Measurements from ENCODE around the gene LRFN4. TPM values are rescaled to one million over a fixed set of nuclear protein-coding genes. Genes with fewer than 3 reads are reported as not detected.

Gene LRFN4
- 10.1 and 25.9 TPM in 2 replicates for total RNA-seq

DNA sequence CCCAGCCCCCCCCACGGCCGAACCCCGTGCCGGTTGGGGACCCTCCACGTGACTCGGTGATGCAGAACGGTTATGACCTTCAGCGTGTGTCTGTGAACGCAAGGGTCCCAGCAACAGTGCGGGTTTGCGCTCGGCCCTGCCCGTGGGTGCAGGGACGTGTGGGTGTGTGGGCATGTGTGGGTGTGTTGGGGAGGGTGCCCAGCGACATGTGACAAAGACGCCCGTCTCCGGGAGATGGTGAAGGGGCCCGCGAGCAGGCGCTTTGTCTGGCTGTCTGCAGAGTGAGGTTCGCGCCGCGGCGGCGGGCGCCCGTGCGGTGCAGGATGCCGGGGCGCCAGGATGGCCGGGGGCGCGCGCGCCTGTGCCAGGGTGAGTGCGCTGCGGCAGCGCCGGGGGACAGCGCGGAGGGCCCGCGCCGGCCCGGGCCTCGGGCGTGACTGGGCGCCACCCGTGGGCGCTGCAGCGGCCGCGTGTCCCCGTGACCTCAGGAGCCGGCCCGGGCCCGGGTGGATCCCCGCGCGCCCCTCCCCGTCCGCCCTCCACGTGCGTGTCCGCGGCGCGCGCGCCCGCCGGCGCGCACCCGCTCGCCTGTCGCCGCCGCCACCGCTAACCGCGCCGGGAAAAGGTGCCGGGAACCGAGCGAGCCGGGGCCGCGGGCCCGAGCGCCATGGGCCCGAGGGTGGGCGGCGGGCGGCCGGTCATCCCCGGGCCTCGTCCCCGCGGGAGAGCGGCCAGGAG, at the start of gene LRFN4:
Gene LRFN4, plus strand, starts transcription at position 569 of the 738 bp plus-strand sequence. CDS start 681 bp downstream, outside the sequence.

DNA sequence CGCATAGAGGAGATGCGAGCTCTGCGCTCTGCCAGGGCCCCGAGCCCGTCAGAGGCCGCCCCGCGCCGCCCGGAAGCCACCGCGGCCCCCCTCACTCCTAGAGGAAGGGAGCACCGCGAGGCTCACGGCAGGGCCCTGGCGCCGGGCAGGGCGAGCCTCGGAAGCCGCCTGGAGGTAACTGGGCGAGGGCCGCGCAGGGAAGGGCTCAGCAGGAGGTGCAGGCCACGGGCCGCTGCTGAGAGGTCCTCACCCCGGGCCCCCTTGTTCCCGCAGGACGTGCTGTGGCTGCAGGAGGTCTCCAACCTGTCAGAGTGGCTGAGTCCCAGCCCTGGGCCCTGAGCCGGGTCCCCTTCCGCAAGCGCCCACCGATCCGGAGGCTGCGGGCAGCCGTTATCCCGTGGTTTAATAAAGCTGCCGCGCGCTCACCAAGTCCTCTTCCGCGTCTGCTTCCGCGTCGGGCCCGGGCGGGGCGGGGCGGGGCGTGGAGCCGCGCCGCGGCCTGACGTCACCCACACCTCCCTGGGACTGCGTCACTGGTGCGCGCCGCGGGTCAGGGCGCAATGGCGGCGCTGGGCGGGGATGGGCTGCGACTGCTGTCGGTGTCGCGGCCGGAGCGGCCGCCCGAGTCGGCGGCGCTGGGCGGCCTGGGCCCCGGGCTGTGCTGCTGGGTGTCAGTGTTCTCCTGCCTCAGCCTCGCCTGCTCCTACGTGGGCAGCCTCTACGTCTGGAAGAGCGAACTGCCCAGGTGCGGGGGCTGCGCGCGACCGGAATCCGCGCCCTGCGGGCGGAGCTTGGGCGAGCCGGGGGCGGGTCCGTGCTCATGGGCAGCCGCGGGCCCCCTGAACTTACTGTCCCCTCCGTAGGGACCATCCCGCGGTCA, 13.7 kb upstream of the LRFN4 start, which contains the start of gene RCE1:
Gene RCE1, plus strand, starts transcription at position 546 of the 880 bp plus-strand sequence. Its CDS starts 15 bp downstream, at position 561.

Other genes with a start within 250 kb of the LRFN4 start
- 25.2 and 43.8 TPM in 2 replicates for gene RBM14, start 240.4 kb upstream of the LRFN4 start, total RNA-seq
- 92.7 and 93.8 TPM in 2 replicates for gene RBM4, start 218.4 kb upstream of the LRFN4 start, total RNA-seq
- 26.4 and 33.6 TPM in 2 replicates for gene RBM4B, start 179.2 kb upstream of the LRFN4 start, total RNA-seq
- gene SPTBN2, start 127.8 kb upstream of the LRFN4 start, total RNA-seq, result 4.2 and 5.7 TPM in 2 replicates
- 11.9 and 13.5 TPM in 2 replicates for gene RCE1, start 13.6 kb upstream of the LRFN4 start, total RNA-seq
- gene PC, start 101.3 kb downstream of the LRFN4 start, total RNA-seq, result 11.5 and 31.5 TPM in 2 replicates
- gene C11orf86, start 118.2 kb downstream of the LRFN4 start, total RNA-seq, result 0.30 TPM in 1 of 2 replicates, not detected in the other
- gene SYT12, start 166.1 kb downstream of the LRFN4 start, total RNA-seq, result 0.14 and 0.30 TPM in 2 replicates
- 9.7 and 10.1 TPM in 2 replicates for gene RHOD, start 199.8 kb downstream of the LRFN4 start, total RNA-seq